ENCODE results near the gene KDM5B.

DNA sequence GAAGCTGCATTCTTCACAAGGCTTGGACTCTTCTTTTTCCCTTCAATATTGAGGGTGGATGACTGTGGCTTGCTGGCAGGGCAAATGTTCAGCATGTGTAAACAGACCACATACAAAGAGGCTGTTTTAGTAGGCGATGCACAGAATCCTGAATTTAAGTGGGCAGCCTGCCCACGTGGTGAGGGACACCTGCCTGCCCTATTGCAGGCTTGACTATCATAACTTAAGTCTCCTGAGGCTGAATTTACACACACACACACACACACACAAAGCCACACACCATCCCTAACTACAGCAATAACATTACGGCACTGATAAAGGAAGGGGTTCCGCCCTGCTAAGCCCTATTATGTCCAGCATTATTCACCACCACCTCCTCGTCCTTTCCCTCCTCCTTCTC is 113.9 kb downstream of the KDM5B start:
- TF ChIP-seq HDGF (IDR thresholded peaks at IDR 0.05; ENCODE audit: borderline replicate concordance) (no peak), TARDBP (IDR thresholded peaks at IDR 0.05) (no peak), SUZ12 (IDR thresholded peaks at IDR 0.05) (no peak), ZNF384 (IDR thresholded peaks at IDR 0.05) (no peak), BHLHE40 (IDR thresholded peaks at IDR 0.05; ENCODE audit: borderline replicate concordance) (no peak), FOXM1 (IDR thresholded peaks at IDR 0.05; ENCODE audit: borderline replicate concordance) (no peak), ELF4 (IDR thresholded peaks at IDR 0.05) (no peak), L3MBTL2 (conservative IDR thresholded peaks at IDR 0.05) (no peak), FOXK2 (IDR thresholded peaks at IDR 0.05) (no peak)
- TF ChIP-seq, protein P1, sequence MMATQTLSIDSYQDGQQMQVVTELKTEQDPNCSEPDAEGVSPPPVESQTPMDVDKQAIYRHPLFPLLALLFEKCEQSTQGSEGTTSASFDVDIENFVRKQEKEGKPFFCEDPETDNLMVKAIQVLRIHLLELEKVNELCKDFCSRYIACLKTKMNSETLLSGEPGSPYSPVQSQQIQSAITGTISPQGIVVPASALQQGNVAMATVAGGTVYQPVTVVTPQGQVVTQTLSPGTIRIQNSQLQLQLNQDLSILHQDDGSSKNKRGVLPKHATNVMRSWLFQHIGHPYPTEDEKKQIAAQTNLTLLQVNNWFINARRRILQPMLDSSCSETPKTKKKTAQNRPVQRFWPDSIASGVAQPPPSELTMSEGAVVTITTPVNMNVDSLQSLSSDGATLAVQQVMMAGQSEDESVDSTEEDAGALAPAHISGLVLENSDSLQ (IDR thresholded peaks at IDR 0.05), result no peak

Measured in HEK293T (cell line).